ENCODE data around the gene TEX53. TPM values are rescaled to one million over a fixed set of nuclear protein-coding genes. Genes with fewer than 3 reads are reported as not detected.

The TEX53 gene
- total RNA-seq, 4 donors from 2014 or later = not detected

DNA sequence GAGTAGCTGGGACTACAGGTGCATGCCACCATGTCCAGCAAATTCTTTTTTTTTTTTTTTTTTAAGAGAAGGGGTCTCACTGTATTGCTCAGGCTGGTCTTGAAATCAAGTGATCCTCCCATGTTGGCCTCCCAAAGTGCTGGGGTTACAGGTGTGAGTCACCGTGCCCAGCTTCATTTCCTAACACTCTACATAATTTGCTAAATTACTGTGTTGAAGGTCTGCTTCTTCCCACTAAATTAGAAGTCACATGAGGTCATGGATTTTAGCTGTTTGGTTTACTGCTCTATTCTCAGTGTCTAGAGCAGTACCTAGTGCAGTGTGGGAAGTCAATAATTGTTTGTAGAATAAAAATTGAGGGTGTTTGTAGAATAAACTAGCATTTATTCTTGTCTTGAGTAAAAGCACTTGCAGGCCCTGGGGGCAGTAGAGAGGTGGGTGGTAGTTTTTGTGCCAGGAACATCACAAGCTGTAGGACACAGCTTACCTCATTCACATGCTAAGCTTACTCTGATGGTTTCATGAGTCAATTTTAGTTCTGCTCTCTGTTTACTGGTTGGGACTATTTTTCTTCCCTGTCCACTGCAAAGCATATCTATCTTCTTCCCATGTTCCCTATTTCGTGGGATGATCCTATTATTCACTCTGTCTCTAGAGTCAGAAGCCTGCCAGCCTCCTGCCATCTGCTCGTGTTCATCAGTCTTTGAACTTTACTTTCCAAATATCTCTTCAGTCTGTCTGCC is 17.4 kb upstream of the TEX53 start:
- Histone ChIP-seq H3K4me1 (peaks cover 20% of the 10 kb centered on the region in 2 donors), H3K9me3 (no peaks in the 10 kb centered on the region), H3K4me3 (replicated peaks in 1 of 3) (no peak overlapping the region), H3K27ac (no peak overlapping the region), H3K27me3 (no peaks in the 10 kb centered on the region), H3K36me3 (no peaks in the 10 kb centered on the region)
- intact Hi-C loops (cut with DNase I) = no loop called here
- DNase-seq = no peak
- WGBS, 2 donors = 79 to 88% methylated on average over 3 of the region's 3 CpGs
- no peak for TF ChIP-seq POLR2A (IDR thresholded peaks at IDR 0.05)

- no peak for DNase-seq
- H3K9me3 ChIP-seq = no peaks in the 10 kb centered on the region
- H3K4me3 ChIP-seq (replicated peaks in 1 of 3) = no peak overlapping the region
- intact Hi-C loops (cut with DNase I) = no loop called here
- no peaks in the 10 kb centered on the region for H3K27me3 ChIP-seq
- H3K36me3 ChIP-seq = no peaks in the 10 kb centered on the region
- H3K4me1 ChIP-seq = peaks cover 20% of the 10 kb centered on the region in 2 donors
- H3K27ac ChIP-seq = no peak overlapping the region
- TF ChIP-seq CTCF (IDR thresholded peaks at IDR 0.05) (no peak), POLR2A (IDR thresholded peaks at IDR 0.05) (no peak)
- 94 to 98% methylated on average over 2 of the region's 2 CpGs for WGBS, 2 donors
These were observed 16.6 kb upstream of the TEX53 start for GRCh38 chr9:114674076-114674797.

DNA sequence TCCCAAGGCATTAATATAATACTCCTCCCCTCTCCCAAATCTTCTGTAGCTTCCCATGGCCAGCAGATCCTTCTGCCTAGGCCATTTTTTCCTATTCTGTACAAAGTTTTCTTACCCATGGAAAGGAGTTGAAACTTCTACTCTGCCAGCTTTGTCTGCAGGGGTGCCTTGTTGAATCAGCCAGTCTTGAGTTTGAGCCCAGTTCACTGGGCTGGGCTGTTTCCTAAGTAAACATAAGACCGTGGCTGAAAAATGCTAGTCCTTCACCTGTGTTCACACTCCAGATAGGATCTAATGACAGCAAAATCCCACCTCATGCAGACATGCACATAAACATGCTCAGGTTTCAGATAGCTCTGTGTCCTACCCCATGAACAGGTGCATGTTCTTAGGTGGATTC is 14.0 kb upstream of the TEX53 start:
- TF ChIP-seq POLR2A (IDR thresholded peaks at IDR 0.05) = no peak
- peak overlapping the region; percentile 49 to 57 (median 56) for H3K27ac ChIP-seq
- WGBS, 2 donors = 5 to 13% methylated on average over 1 of the region's 1 CpG

GRCh38 chr9:114669961-114670360 is 12.4 kb upstream of the TEX53 start:
- H3K4me3 ChIP-seq (replicated peaks in 1 of 3) = no peak overlapping the region
- H3K4me1 ChIP-seq = peaks cover 5 to 8% of the 10 kb centered on the region in 2 donors
- H3K9me3 ChIP-seq = no peaks in the 10 kb centered on the region
- H3K27ac ChIP-seq = no peak overlapping the region
- no peak for DNase-seq
- H3K36me3 ChIP-seq = no peaks in the 10 kb centered on the region
- intact Hi-C loops (cut with DNase I) = no loop called here
- no peaks in the 10 kb centered on the region for H3K27me3 ChIP-seq
- no peak for TF ChIP-seq CTCF (IDR thresholded peaks at IDR 0.05)
- no peak for TF ChIP-seq POLR2A (IDR thresholded peaks at IDR 0.05)

More for the DNA sequence above, 14.0 kb upstream of the TEX53 start:
- peak; percentile 65 to 73 for DNase-seq
- no peaks in the 10 kb centered on the region for H3K9me3 ChIP-seq
- no peak overlapping the region for H3K4me3 ChIP-seq (replicated peaks in 1 of 3)
- no peaks in the 10 kb centered on the region for H3K27me3 ChIP-seq
- H3K36me3 ChIP-seq = no peaks in the 10 kb centered on the region
- H3K4me1 ChIP-seq = peaks cover 5 to 8% of the 10 kb centered on the region in 2 donors
- intact Hi-C loops (cut with DNase I) = no loop called here

DNA sequence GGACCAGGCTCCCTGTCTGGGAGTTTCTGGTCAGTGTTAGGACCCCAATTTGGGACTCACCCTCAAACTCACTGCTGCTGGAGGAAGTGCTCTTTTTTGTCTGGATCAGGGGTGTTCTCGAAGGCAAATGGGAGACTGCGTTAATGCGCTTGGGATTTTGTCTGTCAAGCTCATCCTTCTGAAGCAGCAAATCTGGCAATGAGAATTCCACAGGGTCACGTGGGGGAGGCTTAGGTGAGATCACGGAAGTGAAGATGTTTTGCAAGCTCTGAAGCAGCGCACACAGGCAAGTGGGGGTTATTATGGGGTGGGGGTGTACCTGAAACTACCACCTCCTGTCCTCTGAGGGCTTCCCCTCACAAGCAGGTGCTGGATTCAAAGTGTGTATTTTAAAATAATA is 10.5 kb upstream of the TEX53 start:
- Histone ChIP-seq H3K4me1 (peaks cover 5 to 8% of the 10 kb centered on the region in 2 donors), H3K9me3 (no peaks in the 10 kb centered on the region), H3K36me3 (no peaks in the 10 kb centered on the region), H3K27me3 (no peaks in the 10 kb centered on the region), H3K4me3 (replicated peaks in 1 of 3) (no peak overlapping the region), H3K27ac (no peak overlapping the region)
- no peak for TF ChIP-seq POLR2A (IDR thresholded peaks at IDR 0.05)
- no peak for DNase-seq
- intact Hi-C loops (cut with DNase I) = no loop called here
- 81 to 87% methylated on average over 6 of the region's 6 CpGs for WGBS, 2 donors

GRCh38 chr9:114666851-114667250 is 9.2 kb upstream of the TEX53 start:
- Histone ChIP-seq H3K27me3 (no peaks in the 10 kb centered on the region), H3K9me3 (no peaks in the 10 kb centered on the region), H3K4me3 (replicated peaks in 1 of 3) (no peak overlapping the region), H3K36me3 (no peaks in the 10 kb centered on the region), H3K27ac (no peak overlapping the region), H3K4me1 (peaks cover 5 to 7% of the 10 kb centered on the region in 2 donors)
- 64 to 91% methylated on average over 4 of the region's 4 CpGs for WGBS, 2 donors
- intact Hi-C loops (cut with DNase I) = no loop called here
- no peak for DNase-seq
- TF ChIP-seq CTCF (IDR thresholded peaks at IDR 0.05) = no peak
- TF ChIP-seq POLR2A (IDR thresholded peaks at IDR 0.05) = no peak
